ENCODE measurements around the gene DDX11. TPM values are rescaled to one million over a fixed set of nuclear protein-coding genes. Genes with fewer than 3 reads are reported as not detected.
A peak's percentile ranks its signal among the peaks of the same experiment; 100 is the strongest.
"Not testable (repeated sequence)": the region's sequence is repeated elsewhere in the genome, so short reads cannot be mapped to it uniquely, and the experiment has no call there.

Gene DDX11
- total RNA-seq, 1 experiment from 2014 or later, result 81.4 TPM

- H3K27me3 ChIP-seq (ENCODE audit: control insufficient read depth, insufficient read depth, low read length), result not testable (repeated sequence)
Measured at GRCh38 chr12:31050548-31050947, 23.1 kb upstream of the DDX11 start.

GRCh38 chr12:31051692-31052091 lies 22.0 kb upstream of the DDX11 start:
- not testable (repeated sequence) for H3K36me3 ChIP-seq (replicated peaks; ENCODE audit: control insufficient read depth, insufficient read depth, low read length); DNase-seq; H3K27me3 ChIP-seq (ENCODE audit: control insufficient read depth, insufficient read depth, low read length); H3K4me3 ChIP-seq (ENCODE audit: insufficient read depth, low read depth, low read length)

More at GRCh38 chr12:31050548-31050947, 23.1 kb upstream of the DDX11 start:
- H3K4me3 ChIP-seq (ENCODE audit: insufficient read depth, low read depth, low read length); H3K36me3 ChIP-seq (replicated peaks; ENCODE audit: control insufficient read depth, insufficient read depth, low read length); DNase-seq: not testable (repeated sequence)

GRCh38 chr12:31052121-31052520 lies 21.5 kb upstream of the DDX11 start:
- not testable (repeated sequence) for H3K36me3 ChIP-seq (replicated peaks; ENCODE audit: control insufficient read depth, insufficient read depth, low read length); H3K4me3 ChIP-seq (ENCODE audit: insufficient read depth, low read depth, low read length); H3K27me3 ChIP-seq (ENCODE audit: control insufficient read depth, insufficient read depth, low read length); DNase-seq

GRCh38 chr12:31052666-31053439 lies 20.8 kb upstream of the DDX11 start:
- not testable (repeated sequence) for H3K36me3 ChIP-seq (replicated peaks; ENCODE audit: control insufficient read depth, insufficient read depth, low read length); H3K4me3 ChIP-seq (ENCODE audit: insufficient read depth, low read depth, low read length); DNase-seq; H3K27me3 ChIP-seq (ENCODE audit: control insufficient read depth, insufficient read depth, low read length)

- H3K4me3 ChIP-seq (ENCODE audit: insufficient read depth, low read depth, low read length), result not testable (repeated sequence)
Measured at GRCh38 chr12:31053944-31054343, 19.7 kb upstream of the DDX11 start.

GRCh38 chr12:31057671-31058070 lies 16.0 kb upstream of the DDX11 start:
- Histone ChIP-seq H3K36me3 (replicated peaks; ENCODE audit: control insufficient read depth, insufficient read depth, low read length) (no peaks in the 10 kb centered on the region), H3K4me3 (ENCODE audit: insufficient read depth, low read depth, low read length) (no peak overlapping the region), H3K27me3 (ENCODE audit: control insufficient read depth, insufficient read depth, low read length) (no peaks in the 10 kb centered on the region)
- DNase-seq, result no peak

More at GRCh38 chr12:31053944-31054343, 19.7 kb upstream of the DDX11 start:
- H3K36me3 ChIP-seq (replicated peaks; ENCODE audit: control insufficient read depth, insufficient read depth, low read length); H3K27me3 ChIP-seq (ENCODE audit: control insufficient read depth, insufficient read depth, low read length); DNase-seq: not testable (repeated sequence)

GRCh38 chr12:31066196-31066595 lies 7.5 kb upstream of the DDX11 start:
- H3K36me3 ChIP-seq (replicated peaks; ENCODE audit: control insufficient read depth, insufficient read depth, low read length); H3K27me3 ChIP-seq (ENCODE audit: control insufficient read depth, insufficient read depth, low read length); DNase-seq; H3K4me3 ChIP-seq (ENCODE audit: insufficient read depth, low read depth, low read length): not testable (repeated sequence)

- DNase-seq; H3K4me3 ChIP-seq (ENCODE audit: insufficient read depth, low read depth, low read length); H3K27me3 ChIP-seq (ENCODE audit: control insufficient read depth, insufficient read depth, low read length); H3K36me3 ChIP-seq (replicated peaks; ENCODE audit: control insufficient read depth, insufficient read depth, low read length): not testable (repeated sequence)
Measured at GRCh38 chr12:31067656-31068055, 6.0 kb upstream of the DDX11 start.

- not testable (repeated sequence) for H3K36me3 ChIP-seq (replicated peaks; ENCODE audit: control insufficient read depth, insufficient read depth, low read length); H3K4me3 ChIP-seq (ENCODE audit: insufficient read depth, low read depth, low read length); DNase-seq; H3K27me3 ChIP-seq (ENCODE audit: control insufficient read depth, insufficient read depth, low read length)
Measured at GRCh38 chr12:31070971-31071740, 2.5 kb upstream of the DDX11 start.

GRCh38 chr12:31072962-31073361 lies 698 bp upstream of the DDX11 start:
- not testable (repeated sequence) for H3K27me3 ChIP-seq (ENCODE audit: control insufficient read depth, insufficient read depth, low read length); H3K36me3 ChIP-seq (replicated peaks; ENCODE audit: control insufficient read depth, insufficient read depth, low read length)
- peak; percentile 13 for DNase-seq
- H3K4me3 ChIP-seq (ENCODE audit: insufficient read depth, low read depth, low read length), result peak overlapping the region; percentile 5; the same call in 1 of the 2 replicates

GRCh38 chr12:31074333-31074874 lies 744 bp downstream of the DDX11 start:
- not testable (repeated sequence) for H3K36me3 ChIP-seq (replicated peaks; ENCODE audit: control insufficient read depth, insufficient read depth, low read length); H3K27me3 ChIP-seq (ENCODE audit: control insufficient read depth, insufficient read depth, low read length)
- DNase-seq, result peak; percentile 21
- H3K4me3 ChIP-seq (ENCODE audit: insufficient read depth, low read depth, low read length), result peak overlapping the region; percentile 56

GRCh38 chr12:31076150-31076549 lies 2.5 kb downstream of the DDX11 start:
- not testable (repeated sequence) for H3K4me3 ChIP-seq (ENCODE audit: insufficient read depth, low read depth, low read length); H3K27me3 ChIP-seq (ENCODE audit: control insufficient read depth, insufficient read depth, low read length); DNase-seq; H3K36me3 ChIP-seq (replicated peaks; ENCODE audit: control insufficient read depth, insufficient read depth, low read length)

GRCh38 chr12:31077095-31077494 lies 3.4 kb downstream of the DDX11 start:
- not testable (repeated sequence) for DNase-seq; H3K27me3 ChIP-seq (ENCODE audit: control insufficient read depth, insufficient read depth, low read length); H3K36me3 ChIP-seq (replicated peaks; ENCODE audit: control insufficient read depth, insufficient read depth, low read length); H3K4me3 ChIP-seq (ENCODE audit: insufficient read depth, low read depth, low read length)

- peak; percentile 21 for DNase-seq
- not testable (repeated sequence) for H3K27me3 ChIP-seq (ENCODE audit: control insufficient read depth, insufficient read depth, low read length); H3K36me3 ChIP-seq (replicated peaks; ENCODE audit: control insufficient read depth, insufficient read depth, low read length); H3K4me3 ChIP-seq (ENCODE audit: insufficient read depth, low read depth, low read length)
Measured at GRCh38 chr12:31077998-31078397, 4.3 kb downstream of the DDX11 start.

GRCh38 chr12:31079421-31079820 lies 5.8 kb downstream of the DDX11 start:
- not testable (repeated sequence) for H3K36me3 ChIP-seq (replicated peaks; ENCODE audit: control insufficient read depth, insufficient read depth, low read length); H3K4me3 ChIP-seq (ENCODE audit: insufficient read depth, low read depth, low read length); DNase-seq; H3K27me3 ChIP-seq (ENCODE audit: control insufficient read depth, insufficient read depth, low read length)

Data from H7 (cell line).